RKO (cell line): Measurements from ENCODE around the gene ZNF276.
A peak's percentile ranks its signal among the peaks of the same experiment; 100 is the strongest.
"Not testable (repeated sequence)": the region's sequence is repeated elsewhere in the genome, so short reads cannot be mapped to it uniquely, and the experiment has no call there.

Experiments
- DNase-seq: peaks from one replicate; pipeline ENCODE4 v3.0.0-alpha.2; 2016; ENCODE audit warnings: low spot score

ZNF276 gene

GRCh38 chr16:89696670-89697128 is 24.6 kb upstream of the ZNF276 start:
- DNase-seq: no peak

GRCh38 chr16:89697161-89697615 is 24.1 kb upstream of the ZNF276 start:
- DNase-seq: no peak

- no peak for DNase-seq
Observed at GRCh38 chr16:89697616-89698331, 23.6 kb upstream of the ZNF276 start.

GRCh38 chr16:89698717-89699116 is 22.6 kb upstream of the ZNF276 start:
- DNase-seq: not testable (repeated sequence)

GRCh38 chr16:89699629-89700099 is 21.7 kb upstream of the ZNF276 start:
- not testable (repeated sequence) for DNase-seq

GRCh38 chr16:89700100-89700648 is 21.2 kb upstream of the ZNF276 start:
- DNase-seq: peak; percentile 100

- DNase-seq: peak; percentile 77
Observed at GRCh38 chr16:89700649-89701424, 20.5 kb upstream of the ZNF276 start.

GRCh38 chr16:89701425-89702406 is 19.6 kb upstream of the ZNF276 start, which contains the start of gene SPATA2L:
TSS of gene SPATA2L (minus strand) at chr16:89701705. CDS start at chr16:89701232, 473 bp downstream.
- DNase-seq: peak; percentile 88

GRCh38 chr16:89704281-89704680 is 17.1 kb upstream of the ZNF276 start:
- no peak for DNase-seq

GRCh38 chr16:89705006-89705405 is 16.3 kb upstream of the ZNF276 start:
- DNase-seq: no peak

GRCh38 chr16:89706518-89707260 is 14.6 kb upstream of the ZNF276 start:
- no peak for DNase-seq

- DNase-seq: no peak
Observed at GRCh38 chr16:89707695-89708094, 13.6 kb upstream of the ZNF276 start.

- no peak for DNase-seq
Observed at GRCh38 chr16:89708481-89708931, 12.8 kb upstream of the ZNF276 start.

GRCh38 chr16:89709166-89709565 is 12.2 kb upstream of the ZNF276 start:
- no peak for DNase-seq

GRCh38 chr16:89709716-89710432 is 11.5 kb upstream of the ZNF276 start:
- DNase-seq: no peak

- no peak for DNase-seq
Observed at GRCh38 chr16:89710709-89711564, 10.4 kb upstream of the ZNF276 start.

GRCh38 chr16:89711601-89712273 is 9.6 kb upstream of the ZNF276 start:
- DNase-seq: peak; percentile 78

- DNase-seq: peak; percentile 69
Observed at GRCh38 chr16:89712274-89712781, 9.0 kb upstream of the ZNF276 start.
